ENCODE data around the gene ATP8A2. TPM values are rescaled to one million over a fixed set of nuclear protein-coding genes. Genes with fewer than 3 reads are reported as not detected.

The ATP8A2 gene
- total RNA-seq, 4 donors from 2014 or later, result 0.16 to 0.54 (median 0.26) TPM

DNA sequence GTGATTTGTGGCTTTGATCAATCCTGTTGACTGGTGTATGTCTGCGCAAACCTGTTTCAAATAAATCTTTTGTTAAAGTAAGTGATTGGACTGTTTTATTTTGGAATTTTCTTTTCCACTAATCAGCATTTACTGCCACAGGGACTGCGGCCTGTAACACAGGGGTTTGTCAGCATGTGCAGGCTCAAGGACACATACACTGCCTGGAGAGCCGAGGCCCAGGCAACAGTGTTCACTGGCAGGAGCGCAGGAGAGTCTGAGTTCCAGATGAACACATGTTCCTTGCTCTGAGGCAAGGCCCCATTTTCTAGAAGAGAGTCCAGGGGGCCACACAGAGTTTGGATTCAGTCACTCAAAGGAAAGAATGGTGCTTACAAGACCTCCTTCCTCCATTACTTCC is 654.0 kb downstream of the ATP8A2 start:
- Histone ChIP-seq H3K4me1 (no peaks in the 10 kb centered on the region), H3K27me3 (no peaks in the 10 kb centered on the region), H3K36me3 (no peaks in the 10 kb centered on the region), H3K27ac (no peak overlapping the region), H3K9me3 (no peaks in the 10 kb centered on the region), H3K4me3 (no peak overlapping the region)
- no peak for ATAC-seq
- 74 to 93% methylated on average over 4 of the region's 4 CpGs for WGBS, 2 donors (ENCODE audit: low coverage in 1 of 2)
- no peak for TF ChIP-seq POLR2AphosphoS5 (IDR thresholded peaks at IDR 0.05)
- TF ChIP-seq, protein P1, sequence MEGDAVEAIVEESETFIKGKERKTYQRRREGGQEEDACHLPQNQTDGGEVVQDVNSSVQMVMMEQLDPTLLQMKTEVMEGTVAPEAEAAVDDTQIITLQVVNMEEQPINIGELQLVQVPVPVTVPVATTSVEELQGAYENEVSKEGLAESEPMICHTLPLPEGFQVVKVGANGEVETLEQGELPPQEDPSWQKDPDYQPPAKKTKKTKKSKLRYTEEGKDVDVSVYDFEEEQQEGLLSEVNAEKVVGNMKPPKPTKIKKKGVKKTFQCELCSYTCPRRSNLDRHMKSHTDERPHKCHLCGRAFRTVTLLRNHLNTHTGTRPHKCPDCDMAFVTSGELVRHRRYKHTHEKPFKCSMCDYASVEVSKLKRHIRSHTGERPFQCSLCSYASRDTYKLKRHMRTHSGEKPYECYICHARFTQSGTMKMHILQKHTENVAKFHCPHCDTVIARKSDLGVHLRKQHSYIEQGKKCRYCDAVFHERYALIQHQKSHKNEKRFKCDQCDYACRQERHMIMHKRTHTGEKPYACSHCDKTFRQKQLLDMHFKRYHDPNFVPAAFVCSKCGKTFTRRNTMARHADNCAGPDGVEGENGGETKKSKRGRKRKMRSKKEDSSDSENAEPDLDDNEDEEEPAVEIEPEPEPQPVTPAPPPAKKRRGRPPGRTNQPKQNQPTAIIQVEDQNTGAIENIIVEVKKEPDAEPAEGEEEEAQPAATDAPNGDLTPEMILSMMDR (IDR thresholded peaks at IDR 0.05), result no peak
- no peak for TF ChIP-seq EP300 (IDR thresholded peaks at IDR 0.05)
- TF ChIP-seq POLR2A (IDR thresholded peaks at IDR 0.05), result no peak

DNA sequence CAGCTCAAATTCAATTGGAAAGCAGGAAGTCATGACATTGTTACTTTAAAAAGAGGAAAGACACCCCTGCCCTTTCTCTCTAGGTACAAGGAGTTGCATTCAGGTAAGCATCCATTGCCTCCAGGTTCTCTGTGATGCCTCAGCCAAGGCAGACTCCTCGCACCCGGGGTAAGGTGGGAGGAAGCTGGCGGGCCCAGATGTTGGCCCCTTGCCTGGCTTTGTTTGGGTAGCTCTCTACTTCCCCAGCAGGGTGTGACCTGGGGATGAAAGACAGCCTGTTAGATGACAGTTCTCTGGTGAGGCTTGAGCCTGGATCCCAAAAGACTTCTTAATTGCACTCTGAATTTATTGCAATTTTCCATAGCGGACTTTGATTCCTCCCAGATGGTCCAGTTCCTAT is 654.4 kb downstream of the ATP8A2 start:
- Histone ChIP-seq H3K4me3 (no peak overlapping the region), H3K27ac (no peak overlapping the region), H3K9me3 (no peaks in the 10 kb centered on the region), H3K36me3 (no peaks in the 10 kb centered on the region), H3K4me1 (no peaks in the 10 kb centered on the region), H3K27me3 (no peaks in the 10 kb centered on the region)
- TF ChIP-seq EP300 (IDR thresholded peaks at IDR 0.05) (no peak), POLR2A (IDR thresholded peaks at IDR 0.05) (no peak), POLR2AphosphoS5 (IDR thresholded peaks at IDR 0.05) (no peak)
- TF ChIP-seq, protein P1 (IDR thresholded peaks at IDR 0.05), result no peak
- no peak for ATAC-seq
- WGBS, 2 donors (ENCODE audit: low coverage in 1 of 2), result 75 to 87% methylated on average over 1 to 4 of the region's 4 CpGs

DNA sequence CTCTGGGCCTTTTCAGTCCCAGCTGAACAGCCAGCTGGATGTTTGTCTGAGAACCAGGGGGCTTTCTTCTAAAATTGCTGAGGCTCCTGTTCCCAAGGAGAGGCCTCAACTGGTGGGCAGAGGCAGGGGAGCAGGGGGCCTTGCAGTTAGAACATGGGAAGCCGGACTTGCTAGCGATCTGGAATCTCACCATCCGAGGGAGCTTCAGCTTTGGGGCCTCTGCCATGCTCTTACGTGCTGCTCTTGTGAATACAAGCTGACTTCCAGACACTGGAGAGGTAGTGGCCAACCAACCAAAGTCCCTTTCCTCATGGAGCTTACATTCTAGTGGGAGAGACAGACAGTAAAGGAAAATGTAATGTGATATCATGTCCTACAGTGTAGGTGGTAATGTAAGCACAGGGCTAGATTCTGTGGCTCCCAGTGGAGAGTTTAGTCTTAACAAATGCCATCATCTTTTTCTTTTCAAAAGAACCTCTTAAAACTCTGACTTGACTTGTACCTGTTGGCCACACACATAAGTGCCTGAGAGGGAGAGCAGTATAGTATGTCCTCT is 657.9 kb downstream of the ATP8A2 start:
- no peaks in the 10 kb centered on the region for H3K4me1 ChIP-seq
- H3K9me3 ChIP-seq, result no peaks in the 10 kb centered on the region
- no peak for TF ChIP-seq POLR2AphosphoS5 (IDR thresholded peaks at IDR 0.05)
- no peak for TF ChIP-seq EP300 (IDR thresholded peaks at IDR 0.05)
- no peak for TF ChIP-seq POLR2A (IDR thresholded peaks at IDR 0.05)
- TF ChIP-seq, protein P1 (IDR thresholded peaks at IDR 0.05), result no peak
- H3K36me3 ChIP-seq, result no peaks in the 10 kb centered on the region
- no peak overlapping the region for H3K4me3 ChIP-seq
- H3K27me3 ChIP-seq, result no peaks in the 10 kb centered on the region
- no peak overlapping the region for H3K27ac ChIP-seq
- no CpG with 5 or more reads among the region's 4 CpGs for WGBS, 2 donors (ENCODE audit: low coverage in 1 of 2)
- ATAC-seq, result no peak

DNA sequence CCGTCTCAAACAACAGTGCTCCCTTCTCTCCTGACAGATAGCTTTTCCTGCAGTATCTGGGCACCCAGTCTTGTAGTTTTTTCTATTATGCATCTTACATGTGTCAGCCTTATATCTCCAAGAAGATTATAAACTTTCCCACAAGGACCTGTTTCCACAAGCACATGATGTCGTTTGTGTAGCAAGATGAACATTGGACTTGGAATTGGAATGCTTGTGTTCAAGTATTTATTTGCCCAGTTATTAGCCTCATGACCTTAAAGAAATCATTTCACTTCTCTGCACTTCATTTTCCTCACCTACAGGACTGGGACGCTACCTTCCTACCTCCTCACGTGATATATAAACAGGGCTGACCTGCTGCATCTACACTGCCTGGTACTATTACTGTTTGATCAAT is 658.6 kb downstream of the ATP8A2 start:
- H3K27me3 ChIP-seq, result no peaks in the 10 kb centered on the region
- H3K4me1 ChIP-seq, result no peaks in the 10 kb centered on the region
- no peaks in the 10 kb centered on the region for H3K9me3 ChIP-seq
- H3K4me3 ChIP-seq, result no peak overlapping the region
- no peak for ATAC-seq
- 67 to 71% methylated on average over 3 to 4 of the region's 4 CpGs for WGBS, 2 donors (ENCODE audit: low coverage in 1 of 2)
- TF ChIP-seq POLR2A (IDR thresholded peaks at IDR 0.05), result no peak
- H3K27ac ChIP-seq, result no peak overlapping the region
- H3K36me3 ChIP-seq, result no peaks in the 10 kb centered on the region

DNA sequence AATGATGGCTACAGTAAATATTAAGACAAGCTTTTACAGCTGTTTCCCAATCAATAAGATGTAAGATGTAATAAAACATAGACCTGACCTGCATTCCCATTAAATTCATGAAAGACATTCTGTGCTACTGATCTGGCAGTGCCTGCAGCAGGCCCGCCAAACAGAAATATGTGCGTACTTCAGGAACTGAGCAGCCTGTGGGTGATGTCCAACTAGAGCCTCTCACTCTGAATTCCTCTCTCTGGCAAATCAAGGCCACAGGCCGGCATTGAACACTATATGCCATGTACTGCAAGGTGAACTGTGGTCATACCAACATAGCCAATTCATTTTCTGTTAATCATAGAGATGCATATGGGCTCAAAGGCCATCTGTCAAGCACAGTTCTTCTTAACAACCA is 662.2 kb downstream of the ATP8A2 start:
- TF ChIP-seq EP300 (IDR thresholded peaks at IDR 0.05), result no peak
- TF ChIP-seq, protein P1 (IDR thresholded peaks at IDR 0.05), result no peak
- TF ChIP-seq POLR2AphosphoS5 (IDR thresholded peaks at IDR 0.05), result no peak
- TF ChIP-seq POLR2A (IDR thresholded peaks at IDR 0.05), result no peak
- no peaks in the 10 kb centered on the region for H3K4me1 ChIP-seq
- no peak overlapping the region for H3K27ac ChIP-seq
- H3K9me3 ChIP-seq, result peaks cover 0 to 13% (median 0%) of the 10 kb centered on the region in 3 donors
- H3K27me3 ChIP-seq, result no peaks in the 10 kb centered on the region
- H3K4me3 ChIP-seq, result no peak overlapping the region
- ATAC-seq, result no peak
- H3K36me3 ChIP-seq, result no peaks in the 10 kb centered on the region
- WGBS, 2 donors (ENCODE audit: low coverage in 1 of 2), result 80 to 89% methylated on average over 3 of the region's 3 CpGs
